ENCODE data around the gene TMEM63B. TPM values are rescaled to one million over a fixed set of nuclear protein-coding genes. Genes with fewer than 3 reads are reported as not detected.

The TMEM63B gene
- total and polyA plus RNA-seq, 2 of the 8 experiments (the other 6 are each of a cell fraction or from before 2014, with no cell fraction given) = 61.1 to 96.8 TPM

DNA sequence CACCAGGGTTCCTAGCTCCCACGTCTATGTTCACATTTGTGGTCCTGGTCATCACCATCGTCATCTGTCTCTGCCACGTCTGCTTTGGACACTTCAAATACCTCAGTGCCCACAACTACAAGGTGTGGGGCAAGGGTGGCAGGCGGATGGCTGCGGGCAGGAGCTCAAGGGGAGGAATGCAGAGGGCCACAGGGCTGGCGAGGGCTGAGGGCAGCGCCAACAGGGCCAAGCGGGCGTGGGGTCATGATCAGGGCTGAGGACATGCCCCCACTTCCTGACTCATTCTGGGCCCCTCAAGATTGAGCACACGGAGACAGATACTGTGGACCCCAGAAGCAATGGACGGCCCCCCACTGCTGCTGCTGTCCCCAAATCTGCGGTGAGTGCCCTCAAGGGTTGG, 26.7 kb downstream of the TMEM63B start:
- H3K4me1 ChIP-seq (replicated peaks in 1 of 4; ENCODE audit: control insufficient read depth in 3 of 4, insufficient read depth in 4 of 4, low read length in 3 of 4) = peaks cover 0 to 12% (median 6%) of the 10 kb centered on the region in 4 experiments; a peak in 5 of 7 replicates
- no peaks in the 10 kb centered on the region for H3K79me2 ChIP-seq (ENCODE audit: control insufficient read depth in 1 of 2, insufficient read depth in 2 of 2, low read length in 2 of 2)
- WGBS, 2 experiments (ENCODE audit: extremely low coverage in 1 of 2, insufficient coverage in 1 of 2, insufficient read length in 1 of 2, insufficient replicate concordance in 2 of 2, low coverage in 1 of 2, low lambda C conversion rate in 2 of 2, missing lambda C conversion rate in 1 of 2) = 90% methylated on average over 12 of the region's 12 CpGs; no CpG with 5 or more reads in 1 of the 2 experiments
- H3K18ac ChIP-seq (ENCODE audit: extremely low read depth, low read length) = no peak overlapping the region
- no peak overlapping the region for H4K8ac ChIP-seq (ENCODE audit: extremely low read depth, insufficient read depth, low read length)
- H2BK15ac ChIP-seq (ENCODE audit: low read length) = no peak overlapping the region
- no peak overlapping the region for H3K4me3 ChIP-seq (ENCODE audit: extremely low read depth in 1 of 4, insufficient read depth in 2 of 4, low read depth in 3 of 4, low read length in 4 of 4)
- no peak overlapping the region for H3K27ac ChIP-seq (ENCODE audit: low read depth, low read length)
- no peak overlapping the region for H2BK12ac ChIP-seq (ENCODE audit: low read depth, low read length)
- no peak for TF ChIP-seq TBP (IDR thresholded peaks at IDR 0.05; ENCODE audit: low read depth, low read length)
- no peak for TF ChIP-seq E2F6 (IDR thresholded peaks at IDR 0.05)
- TF ChIP-seq CREB1 (IDR thresholded peaks at IDR 0.05) = no peak
- TF ChIP-seq JUN (IDR thresholded peaks at IDR 0.05; ENCODE audit: low read depth, low read length) = no peak
- TF ChIP-seq POLR2AphosphoS5 (IDR thresholded peaks at IDR 0.05; ENCODE audit: low read depth, low read length) = no peak
- no peak for TF ChIP-seq FOSL1 (IDR thresholded peaks at IDR 0.05; ENCODE audit: insufficient read depth, low read depth, low read length)
- no peak for TF ChIP-seq SRF (IDR thresholded peaks at IDR 0.05; ENCODE audit: low read depth, low read length)
- CTCF ChIA-PET (ENCODE audit: partially characterized antibody) = interaction anchor here (0.8 to 7.5 kb wide), 11 partner anchors 16 to 90 kb away, joined by 3 to 39 read pairs (median 4); no protein-coding TSS in a partner anchor
- H3K23ac ChIP-seq (ENCODE audit: insufficient read length) = no peak overlapping the region
- H3K79me1 ChIP-seq (ENCODE audit: low read depth, low read length) = no peaks in the 10 kb centered on the region
- H2BK20ac ChIP-seq (ENCODE audit: low read length) = no peak overlapping the region
- DNase-seq (ENCODE audit: low read depth in 1 of 2, low spot score in 2 of 2) (no peak), FAIRE-seq (no peak)
- H3K9ac ChIP-seq (replicated peaks in 1 of 4; ENCODE audit: extremely low read depth in 1 of 4, low read depth in 3 of 4, low read length in 3 of 4) = no peak overlapping the region
- POLR2A ChIA-PET (ENCODE audit: partially characterized antibody) = interaction anchor here (0.7 to 8.5 kb wide), 11 partner anchors 9 to 103 kb away, joined by 3 to 55 read pairs (median 4); partner anchors contain the start of gene HSP90AB1
- H3K4me2 ChIP-seq (ENCODE audit: insufficient read depth in 1 of 2, low read depth in 2 of 2, low read length in 2 of 2) = no peak overlapping the region
- H2AFZ ChIP-seq (ENCODE audit: low read length) = no peak overlapping the region
- H4K5ac ChIP-seq (ENCODE audit: insufficient read length, low read depth, low read length) = no peak overlapping the region
- H3K14ac ChIP-seq (ENCODE audit: insufficient read length) = no peak overlapping the region
- no peak overlapping the region for H2BK120ac ChIP-seq (replicated peaks; ENCODE audit: low read depth, low read length)
- H2AK5ac ChIP-seq (ENCODE audit: low read depth, low read length) = no peak overlapping the region
- H3K4ac ChIP-seq (replicated peaks; ENCODE audit: insufficient read length, low read depth, low read length) = no peak overlapping the region
- no peak overlapping the region for H4K91ac ChIP-seq (replicated peaks; ENCODE audit: insufficient read length, low read length)
- H3K9me3 ChIP-seq (ENCODE audit: insufficient read depth in 2 of 2, low read depth in 1 of 2, low read length in 1 of 2) = no peaks in the 10 kb centered on the region
- no peak overlapping the region for H3K56ac ChIP-seq (replicated peaks; ENCODE audit: insufficient read length, low read depth, low read length)
- no peaks in the 10 kb centered on the region for H3K23me2 ChIP-seq (ENCODE audit: low read depth, low read length)
- H3K27me3 ChIP-seq (replicated peaks in 1 of 4; ENCODE audit: control insufficient read depth in 3 of 4, extremely low read depth in 1 of 4, insufficient read depth in 3 of 4, low read length in 3 of 4) = no peaks in the 10 kb centered on the region
- no peak overlapping the region; the same call in 1 of the 2 replicates for H2BK5ac ChIP-seq (ENCODE audit: low read depth, low read length)
- peaks cover 1 to 2% of the 10 kb centered on the region in 2 experiments for H4K20me1 ChIP-seq (replicated peaks in 1 of 2; ENCODE audit: control insufficient read depth in 1 of 2, insufficient read depth in 2 of 2, low read length in 2 of 2)
- peaks cover 8 to 15% (median 11%) of the 10 kb centered on the region in 4 experiments; a peak in 7 of 8 replicates for H3K36me3 ChIP-seq (ENCODE audit: control insufficient read depth in 2 of 4, insufficient read depth in 4 of 4, low read length in 3 of 4)

Measured in H1 (cell line).